Esophagus squamous epithelium (tissue), 5 donors: ENCODE results near the gene MAP1LC3B. TPM values are rescaled to one million over a fixed set of nuclear protein-coding genes. Genes with fewer than 3 reads are reported as not detected.
"Not testable (repeated sequence)": the region's sequence is repeated elsewhere in the genome, so short reads cannot be mapped to it uniquely, and the experiment has no call there.

Experiments
- DNase-seq: peaks from one replicate; lab custom pipeline; 2025; lab: John Stamatoyannopoulos, UW
- H3K27ac ChIP-seq, 4 donors: fragments of 200-600 bp; sonication (generic); one replicate each; pipeline ENCODE4 v1.5.1; 2016 to 2019; ENCODE audit warnings: mild to moderate bottlenecking in 1 of 4
- H3K27me3 ChIP-seq, 4 donors: fragments of 200-600 bp; sonication (generic); 1 replicate in 3 of 4; 2 replicates in 1 of 4; pipeline versions ENCODE4 v1.5.1 to v1.6.0; 2017 to 2021; ENCODE audit warnings: antibody characterized with exemption in 1 of 4
- H3K36me3 ChIP-seq, 3 donors: fragments of 200-600 bp; sonication (generic); one replicate each; pipeline ENCODE4 v1.5.1; 2016 to 2019
- H3K4me1 ChIP-seq, 3 donors: fragments of 200-600 bp; sonication (generic); one replicate each; pipeline ENCODE4 v1.5.1; 2017 to 2019
- H3K4me3 ChIP-seq, 4 donors: fragments of 200-600 bp; sonication (generic); 1 replicate in 3 of 4; 2 replicates in 1 of 4; pipeline ENCODE4 v1.5.1; 2016 to 2019; ENCODE audit warnings: mild to moderate bottlenecking in 2 of 4, moderate library complexity in 1 of 4
- H3K9me3 ChIP-seq, 3 donors: fragments of 200-600 bp; sonication (generic); one replicate each; pipeline ENCODE4 v1.5.1; 2016 to 2019
- CTCF ChIP-seq, 6 experiments: fragments of 450-650 bp in 4 of 6; fragments of 200-600 bp in 2 of 6; sonication (generic) in 2 of 6; IDR thresholded peaks; one replicate each; pipeline ENCODE4 v1.5.1; 2016 to 2019; ENCODE audit warnings: antibody characterized with exemption in 6 of 6, mild to moderate bottlenecking in 4 of 6, moderate library complexity in 4 of 6
- POLR2A ChIP-seq, 4 donors: fragments of 450-650 bp; IDR thresholded peaks; one replicate each; pipeline ENCODE4 v1.6.1; 2017; ENCODE audit warnings: antibody characterized with exemption in 4 of 4, mild to moderate bottlenecking in 4 of 4, moderate library complexity in 3 of 4
- WGBS, 2 donors: methylation state at CpG; one replicate each; pipeline ENCODE4 v1.1.5; 2018; 5-methylcytosine and 5-hydroxymethylcytosine counted together
- intact Hi-C: fragments of 100-400 bp; cut with DNase I; formaldehyde crosslinking; loops from one replicate; pipeline ENCODE4 v1.15.0; 2022
- total RNA-seq, 4 donors: library from RNA; depleted of rRNA; stranded (reverse); fragments of >200 nt; gene quantifications; one replicate each; pipeline ENCODE4 v1.1.0, GENCODE V29; 2016
- donor health status: DM: yes; HTN: yes; CAD: no.

Gene MAP1LC3B
- total RNA-seq, 4 donors from 2014 or later = 14.2 to 38.0 (median 24.4) TPM

- DNase-seq = peak; percentile 75
- H3K4me1 ChIP-seq = peaks cover 18 to 48% (median 20%) of the 10 kb centered on the region in 3 donors
- H3K36me3 ChIP-seq = no peaks in the 10 kb centered on the region
- WGBS, 2 donors = 7% methylated on average over 18 of the region's 18 CpGs
- intact Hi-C loops = no loop called here
- peak overlapping the region; percentile 3 to 45 (median 18) for H3K4me3 ChIP-seq
- H3K27me3 ChIP-seq = no peaks in the 10 kb centered on the region
- H3K9me3 ChIP-seq = no peaks in the 10 kb centered on the region
- H3K27ac ChIP-seq = peak overlapping the region; percentile 84 to 94 (median 92)
- TF ChIP-seq POLR2A (IDR thresholded peaks at IDR 0.05) (peak in 3 of 4 donors; percentile 32 to 66 (median 56)), CTCF (IDR thresholded peaks at IDR 0.05) (no peak)
These were observed 4.0 kb upstream of the MAP1LC3B start for GRCh38 chr16:87387942-87388817.

GRCh38 chr16:87388818-87389134, 3.4 kb upstream of the MAP1LC3B start:
- intact Hi-C loops = no loop called here

GRCh38 chr16:87389245-87389644, 2.9 kb upstream of the MAP1LC3B start:
- peak overlapping the region; percentile 43 to 94 (median 88) for H3K27ac ChIP-seq
- WGBS, 2 donors = 85 to 90% methylated on average over 5 of the region's 5 CpGs
- TF ChIP-seq CTCF (IDR thresholded peaks at IDR 0.05) = no peak
- no peak for TF ChIP-seq POLR2A (IDR thresholded peaks at IDR 0.05)
- H3K9me3 ChIP-seq = no peaks in the 10 kb centered on the region
- H3K36me3 ChIP-seq = no peaks in the 10 kb centered on the region
- no peak for DNase-seq
- peaks cover 29 to 56% (median 30%) of the 10 kb centered on the region in 3 donors for H3K4me1 ChIP-seq
- no peaks in the 10 kb centered on the region for H3K27me3 ChIP-seq
- intact Hi-C loops = no loop called here
- H3K4me3 ChIP-seq = no peak overlapping the region

More at GRCh38 chr16:87388818-87389134, 3.4 kb upstream of the MAP1LC3B start:
- H3K4me3 ChIP-seq = peak overlapping the region in 3 of 4 donors; percentile 5 to 45 (median 12)
- peaks cover 24 to 54% (median 25%) of the 10 kb centered on the region in 3 donors for H3K4me1 ChIP-seq
- DNase-seq = no peak
- no peaks in the 10 kb centered on the region for H3K27me3 ChIP-seq
- no peaks in the 10 kb centered on the region for H3K36me3 ChIP-seq
- H3K27ac ChIP-seq = peak overlapping the region; percentile 84 to 94 (median 92)
- TF ChIP-seq CTCF (IDR thresholded peaks at IDR 0.05) (no peak), POLR2A (IDR thresholded peaks at IDR 0.05) (no peak)
- WGBS, 2 donors = 8 to 14% methylated on average over 1 of the region's 1 CpG
- no peaks in the 10 kb centered on the region for H3K9me3 ChIP-seq

GRCh38 chr16:87389914-87390313, 2.2 kb upstream of the MAP1LC3B start:
- H3K9me3 ChIP-seq, DNase-seq, intact Hi-C loops, H3K27me3 ChIP-seq, H3K4me3 ChIP-seq, H3K36me3 ChIP-seq: not testable (repeated sequence)
- H3K4me1 ChIP-seq = peaks cover 23 to 56% (median 29%) of the 10 kb centered on the region in 3 donors
- 85 to 93% methylated on average over 7 to 9 of the region's 9 CpGs for WGBS, 2 donors
- H3K27ac ChIP-seq = peak overlapping the region in 2 of 4 donors; percentile 18 to 94

GRCh38 chr16:87390641-87391323, 1.4 kb upstream of the MAP1LC3B start:
- 84 to 97% methylated on average over 15 to 22 of the region's 24 CpGs for WGBS, 2 donors
- peaks cover 22 to 63% (median 34%) of the 10 kb centered on the region in 3 donors for H3K4me1 ChIP-seq
- H3K36me3 ChIP-seq = no peaks in the 10 kb centered on the region
- intact Hi-C loops = no loop called here
- DNase-seq = no peak
- peak overlapping the region; percentile 97 to 100 (median 98) for H3K27ac ChIP-seq
- H3K9me3 ChIP-seq = no peaks in the 10 kb centered on the region
- TF ChIP-seq POLR2A (IDR thresholded peaks at IDR 0.05) (no peak), CTCF (IDR thresholded peaks at IDR 0.05) (no peak)
- H3K27me3 ChIP-seq = no peaks in the 10 kb centered on the region
- H3K4me3 ChIP-seq = peak overlapping the region in 3 of 4 donors; percentile 73 to 94 (median 79)
